ENCODE measurements around the gene CPNE4.

Gene CPNE4

GRCh38 chr3:131655070-131655690 lies 379.6 kb downstream of the CPNE4 start:
- H3K27ac ChIP-seq (ENCODE audit: poor library complexity, severe bottlenecking), result no peak overlapping the region
- H3K27me3 ChIP-seq (ENCODE audit: insufficient read depth, poor library complexity, severe bottlenecking), result no peaks in the 10 kb centered on the region
- no peaks in the 10 kb centered on the region for H3K4me1 ChIP-seq (ENCODE audit: insufficient read depth, poor library complexity, severe bottlenecking)
- no peaks in the 10 kb centered on the region for H3K36me3 ChIP-seq (ENCODE audit: low read depth)
- no peak for TF ChIP-seq CTCF (IDR thresholded peaks at IDR 0.05; ENCODE audit: poor library complexity, severe bottlenecking)
- DNase-seq (ENCODE audit: low spot score), result no peak
- H3K4me3 ChIP-seq (ENCODE audit: severe bottlenecking), result no peak overlapping the region
- no peak for ATAC-seq (ENCODE audit: low read depth)
- H3K9me3 ChIP-seq (ENCODE audit: severe bottlenecking), result no peaks in the 10 kb centered on the region

GRCh38 chr3:131645638-131646037 lies 389.2 kb downstream of the CPNE4 start:
- Histone ChIP-seq H3K9me3 (ENCODE audit: severe bottlenecking) (no peaks in the 10 kb centered on the region), H3K36me3 (ENCODE audit: low read depth) (no peaks in the 10 kb centered on the region), H3K27ac (ENCODE audit: poor library complexity, severe bottlenecking) (no peak overlapping the region), H3K27me3 (ENCODE audit: insufficient read depth, poor library complexity, severe bottlenecking) (no peaks in the 10 kb centered on the region), H3K4me1 (ENCODE audit: insufficient read depth, poor library complexity, severe bottlenecking) (no peaks in the 10 kb centered on the region), H3K4me3 (ENCODE audit: severe bottlenecking) (no peak overlapping the region)
- no peak for TF ChIP-seq CTCF (IDR thresholded peaks at IDR 0.05; ENCODE audit: poor library complexity, severe bottlenecking)
- DNase-seq (ENCODE audit: low spot score) (no peak), ATAC-seq (ENCODE audit: low read depth) (no peak)

GRCh38 chr3:131636266-131636775 lies 398.5 kb downstream of the CPNE4 start:
- Histone ChIP-seq H3K27ac (ENCODE audit: poor library complexity, severe bottlenecking) (no peak overlapping the region), H3K36me3 (ENCODE audit: low read depth) (no peaks in the 10 kb centered on the region), H3K27me3 (ENCODE audit: insufficient read depth, poor library complexity, severe bottlenecking) (no peaks in the 10 kb centered on the region), H3K9me3 (ENCODE audit: severe bottlenecking) (no peaks in the 10 kb centered on the region), H3K4me1 (ENCODE audit: insufficient read depth, poor library complexity, severe bottlenecking) (no peaks in the 10 kb centered on the region), H3K4me3 (ENCODE audit: severe bottlenecking) (no peak overlapping the region)
- TF ChIP-seq CTCF (IDR thresholded peaks at IDR 0.05; ENCODE audit: poor library complexity, severe bottlenecking), result no peak
- DNase-seq (ENCODE audit: low spot score), result no peak
- no peak for ATAC-seq (ENCODE audit: low read depth)

- Histone ChIP-seq H3K27ac (ENCODE audit: poor library complexity, severe bottlenecking) (no peak overlapping the region), H3K4me1 (ENCODE audit: insufficient read depth, poor library complexity, severe bottlenecking) (no peaks in the 10 kb centered on the region), H3K36me3 (ENCODE audit: low read depth) (no peaks in the 10 kb centered on the region), H3K4me3 (ENCODE audit: severe bottlenecking) (no peak overlapping the region), H3K9me3 (ENCODE audit: severe bottlenecking) (no peaks in the 10 kb centered on the region), H3K27me3 (ENCODE audit: insufficient read depth, poor library complexity, severe bottlenecking) (no peaks in the 10 kb centered on the region)
- no peak for TF ChIP-seq CTCF (IDR thresholded peaks at IDR 0.05; ENCODE audit: poor library complexity, severe bottlenecking)
- no peak for ATAC-seq (ENCODE audit: low read depth)
- no peak for DNase-seq (ENCODE audit: low spot score)
Measured at GRCh38 chr3:131630807-131631206, 404.0 kb downstream of the CPNE4 start.

- Histone ChIP-seq H3K4me1 (ENCODE audit: insufficient read depth, poor library complexity, severe bottlenecking) (no peaks in the 10 kb centered on the region), H3K4me3 (ENCODE audit: severe bottlenecking) (no peak overlapping the region), H3K27me3 (ENCODE audit: insufficient read depth, poor library complexity, severe bottlenecking) (no peaks in the 10 kb centered on the region), H3K27ac (ENCODE audit: poor library complexity, severe bottlenecking) (no peak overlapping the region), H3K9me3 (ENCODE audit: severe bottlenecking) (no peaks in the 10 kb centered on the region), H3K36me3 (ENCODE audit: low read depth) (no peaks in the 10 kb centered on the region)
- no peak for TF ChIP-seq CTCF (IDR thresholded peaks at IDR 0.05; ENCODE audit: poor library complexity, severe bottlenecking)
- DNase-seq (ENCODE audit: low spot score), result no peak
- ATAC-seq (ENCODE audit: low read depth), result no peak
Measured at GRCh38 chr3:131630097-131630496, 404.7 kb downstream of the CPNE4 start.
